Thoracic aorta (tissue), 2 donors: ENCODE results near the gene SLC7A9. TPM values are rescaled to one million over a fixed set of nuclear protein-coding genes. Genes with fewer than 3 reads are reported as not detected.
"Not testable (repeated sequence)": the region's sequence is repeated elsewhere in the genome, so short reads cannot be mapped to it uniquely, and the experiment has no call there.

Source experiments
- ATAC-seq: fragments of 150-250 bp; one replicate; pipeline ENCODE4 v1.8.0; 2017; ENCODE audit warnings: low read depth; ENCODE audit not compliant: insufficient number of reproducible peaks, low FRiP score
- DNase-seq: peaks from one replicate; pipeline ENCODE4 v3.0.0-alpha.2; 2020; ENCODE audit warnings: low spot score
- H3K27ac ChIP-seq, 2 donors: fragments of 200-600 bp; sonication (generic); 1 replicate in 1 of 2; 2 replicates in 1 of 2; pipeline ENCODE4 v1.5.1; 2016; ENCODE audit warnings: mild to moderate bottlenecking in 2 of 2, moderate library complexity in 2 of 2
- H3K27me3 ChIP-seq: fragments of 200-600 bp; sonication (generic); replicated peaks from 2 replicates; pipeline ENCODE4 v1.6.0; 2016; ENCODE audit warnings: mild to moderate bottlenecking; ENCODE audit not compliant: insufficient read depth
- H3K36me3 ChIP-seq: fragments of 200-600 bp; sonication (generic); one replicate; pipeline ENCODE4 v1.5.1; 2016
- H3K4me1 ChIP-seq, 2 donors: fragments of 200-600 bp; sonication (generic); 1 replicate in 1 of 2; 2 replicates in 1 of 2; pipeline versions ENCODE4 v1.5.1 to v1.6.0; 2016; ENCODE audit warnings: low read depth in 2 of 2, mild to moderate bottlenecking in 1 of 2; ENCODE audit not compliant: control insufficient read depth in 1 of 2
- H3K4me3 ChIP-seq: fragments of 200-600 bp; sonication (generic); 2 replicates; pipeline ENCODE4 v1.5.1; 2016; ENCODE audit warnings: mild to moderate bottlenecking
- H3K9me3 ChIP-seq: fragments of 200-600 bp; sonication (generic); 2 replicates; pipeline ENCODE4 v1.5.1; 2016
- CTCF ChIP-seq: fragments of 200-600 bp; sonication (generic); IDR thresholded peaks from one replicate; pipeline ENCODE4 v1.5.1; 2019; ENCODE audit warnings: antibody characterized with exemption
- total RNA-seq, 2 donors: library from RNA; depleted of rRNA; stranded (reverse); fragments of >200 nt; gene quantifications; one replicate each; pipeline versions ENCODE4 v1.1.0 to v1.2.3, GENCODE V29; 2016

Gene SLC7A9
- total RNA-seq, 2 donors from 2014 or later: 0.56 TPM; not detected in 1

- H3K4me1 ChIP-seq: no peaks in the 10 kb centered on the region
- no peaks in the 10 kb centered on the region for H3K27me3 ChIP-seq
- ATAC-seq (no peak), DNase-seq (no peak)
- no peak for TF ChIP-seq CTCF
- no peak overlapping the region for H3K27ac ChIP-seq
- no peak overlapping the region for H3K4me3 ChIP-seq
- H3K36me3 ChIP-seq: no peaks in the 10 kb centered on the region
- H3K9me3 ChIP-seq: peaks cover 11% of the 10 kb centered on the region
These were observed 25.8 kb downstream of the SLC7A9 start for GRCh38 chr19:32843716-32844245.

DNA sequence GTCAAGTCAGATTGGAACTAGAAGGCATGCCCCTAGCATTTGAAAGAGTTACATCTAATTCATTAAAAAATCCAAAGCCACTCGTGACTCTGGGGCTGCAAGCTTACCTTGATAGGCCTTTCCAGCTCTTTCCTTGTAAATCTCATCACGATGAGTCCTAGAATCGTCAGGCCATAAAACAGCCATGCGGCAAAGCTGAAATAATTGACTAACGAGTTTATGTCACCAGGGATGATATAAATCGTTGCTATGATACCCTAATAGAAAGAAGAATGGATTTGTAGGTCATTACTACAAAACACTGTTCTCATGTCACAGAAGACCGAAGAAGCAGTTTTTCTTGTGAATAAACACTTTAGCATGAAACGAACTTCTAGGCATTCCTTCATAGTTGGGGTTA lies 27.5 kb downstream of the SLC7A9 start:
- H3K27me3 ChIP-seq: no peaks in the 10 kb centered on the region
- DNase-seq (no peak), ATAC-seq (no peak)
- peaks cover 11% of the 10 kb centered on the region for H3K9me3 ChIP-seq
- no peak for TF ChIP-seq CTCF
- no peaks in the 10 kb centered on the region for H3K4me1 ChIP-seq
- no peaks in the 10 kb centered on the region for H3K36me3 ChIP-seq
- H3K27ac ChIP-seq: no peak overlapping the region
- no peak overlapping the region for H3K4me3 ChIP-seq

GRCh38 chr19:32837531-32837930 lies 32.0 kb downstream of the SLC7A9 start:
- no peaks in the 10 kb centered on the region for H3K4me1 ChIP-seq
- ATAC-seq (no peak), DNase-seq (no peak)
- no peaks in the 10 kb centered on the region for H3K27me3 ChIP-seq
- no peak for TF ChIP-seq CTCF
- H3K4me3 ChIP-seq: no peak overlapping the region
- H3K27ac ChIP-seq: no peak overlapping the region
- H3K9me3 ChIP-seq: peaks cover 11% of the 10 kb centered on the region
- H3K36me3 ChIP-seq: no peaks in the 10 kb centered on the region

DNA sequence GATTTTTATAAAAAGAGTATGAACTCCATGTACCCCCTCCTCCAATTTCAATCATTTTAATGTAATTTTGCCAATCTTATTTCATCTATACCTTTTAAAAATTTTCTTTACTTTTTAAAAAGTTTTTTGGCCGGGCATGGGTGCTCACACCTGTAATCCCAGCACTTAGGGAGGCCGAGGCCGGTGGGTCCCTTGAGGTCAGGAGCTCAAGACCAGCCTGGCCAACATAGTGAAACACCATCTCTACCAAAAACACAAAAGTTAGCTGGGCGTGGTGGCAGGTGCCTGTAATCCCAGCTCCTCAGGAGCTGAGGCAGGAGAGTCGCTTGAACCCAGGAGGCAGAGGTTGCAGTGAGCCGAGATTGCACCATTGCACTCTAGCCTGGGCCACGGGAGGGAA lies 36.2 kb downstream of the SLC7A9 start:
- DNase-seq, H3K36me3 ChIP-seq, H3K27me3 ChIP-seq, H3K9me3 ChIP-seq, H3K27ac ChIP-seq, H3K4me3 ChIP-seq, H3K4me1 ChIP-seq, ATAC-seq: not testable (repeated sequence)

DNA sequence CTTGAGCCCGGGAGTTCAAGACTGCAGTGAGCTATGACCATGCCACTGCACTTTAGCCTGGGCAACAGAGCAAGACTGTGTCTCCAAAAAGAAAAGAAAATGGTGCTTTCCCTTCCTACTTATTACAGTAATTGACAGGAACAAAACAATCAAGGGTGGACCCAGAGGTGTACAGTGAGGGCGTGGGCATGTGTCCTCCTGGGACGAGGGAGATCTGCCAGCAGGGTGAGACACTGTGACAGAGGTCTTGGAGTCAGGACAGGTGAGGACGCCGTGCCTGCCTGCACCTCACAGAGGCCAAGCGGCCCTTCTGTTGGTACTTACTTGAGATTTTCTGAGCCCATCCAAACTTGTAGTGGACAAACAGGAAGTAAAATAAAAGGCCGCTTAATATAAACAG lies 36.7 kb downstream of the SLC7A9 start:
- H3K27ac ChIP-seq, H3K9me3 ChIP-seq, ATAC-seq, H3K27me3 ChIP-seq, H3K36me3 ChIP-seq, H3K4me3 ChIP-seq, DNase-seq, H3K4me1 ChIP-seq: not testable (repeated sequence)

GRCh38 chr19:32832094-32832493 lies 37.5 kb downstream of the SLC7A9 start:
- not testable (repeated sequence) for ATAC-seq, H3K36me3 ChIP-seq, DNase-seq, H3K27ac ChIP-seq, H3K27me3 ChIP-seq, H3K4me1 ChIP-seq, H3K4me3 ChIP-seq, H3K9me3 ChIP-seq

DNA sequence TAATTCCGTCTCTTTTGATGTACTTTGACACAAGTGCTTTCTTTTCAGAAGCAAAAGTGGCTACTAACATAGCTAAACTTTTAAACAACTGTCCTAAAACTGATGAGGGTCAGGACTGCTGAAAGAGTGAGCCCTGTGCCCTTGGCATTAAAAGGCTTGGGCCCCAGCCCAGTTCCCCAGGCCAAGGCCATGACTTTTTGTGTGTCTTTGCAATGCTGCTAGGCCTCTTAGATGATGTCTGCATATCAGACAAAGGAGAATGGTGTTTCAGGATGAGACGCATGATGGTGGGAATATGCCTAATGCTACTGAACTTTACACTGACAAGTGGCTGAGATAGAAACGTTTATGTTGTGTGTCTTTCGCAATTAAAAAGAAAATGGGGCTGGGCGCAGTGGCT lies 38.0 kb downstream of the SLC7A9 start:
- no peak for ATAC-seq
- no peaks in the 10 kb centered on the region for H3K27me3 ChIP-seq
- no peak overlapping the region for H3K4me3 ChIP-seq
- no peaks in the 10 kb centered on the region for H3K9me3 ChIP-seq
- no peaks in the 10 kb centered on the region for H3K4me1 ChIP-seq
- H3K27ac ChIP-seq: no peak overlapping the region
- H3K36me3 ChIP-seq: no peaks in the 10 kb centered on the region
- no peak for DNase-seq
- no peak for TF ChIP-seq CTCF
